Uterus (tissue), 4 donors: ENCODE data around the gene NRG4. TPM values are rescaled to one million over a fixed set of nuclear protein-coding genes. Genes with fewer than 3 reads are reported as not detected.
"Not testable (repeated sequence)": the region's sequence is repeated elsewhere in the genome, so short reads cannot be mapped to it uniquely, and the experiment has no call there.

Experiments used
- DNase-seq, 2 donors: peaks; one replicate each; pipeline ENCODE4 v3.0.0-alpha.2; 2019 to 2020
- H3K27ac ChIP-seq, 2 donors: fragments of 200-600 bp; sonication (generic); 1 replicate in 1 of 2; 2 replicates in 1 of 2; pipeline ENCODE4 v1.5.1; 2016 to 2018
- H3K27me3 ChIP-seq, 2 donors: fragments of 200-600 bp; sonication (generic); one replicate each; pipeline ENCODE4 v1.5.1; 2018 to 2019; ENCODE audit warnings: control low read depth in 1 of 2
- H3K36me3 ChIP-seq, 2 donors: fragments of 200-600 bp; sonication (generic); one replicate each; pipeline ENCODE4 v1.5.1; 2019; ENCODE audit warnings: control low read depth in 1 of 2
- H3K4me1 ChIP-seq, 2 donors: fragments of 200-600 bp; sonication (generic); one replicate each; pipeline ENCODE4 v1.5.1; 2018 to 2019; ENCODE audit warnings: control low read depth in 1 of 2
- H3K4me3 ChIP-seq, 2 donors: fragments of 200-600 bp; sonication (generic); 1 replicate in 1 of 2; 2 replicates in 1 of 2; pipeline ENCODE4 v1.5.1; 2018 to 2019; ENCODE audit warnings: mild to moderate bottlenecking in 1 of 2
- H3K9me3 ChIP-seq, 2 donors: fragments of 200-600 bp; sonication (generic); one replicate each; pipeline ENCODE4 v1.5.1; 2019; ENCODE audit warnings: control low read depth in 1 of 2
- CTCF ChIP-seq, 4 experiments: fragments of 200-600 bp in 2 of 4; fragments of 450-650 bp in 2 of 4; sonication (generic) in 2 of 4; IDR thresholded peaks; one replicate each; pipeline ENCODE4 v1.5.1; 2016 to 2019; ENCODE audit warnings: antibody characterized with exemption in 4 of 4, mild to moderate bottlenecking in 2 of 4, moderate library complexity in 1 of 4
- POLR2A ChIP-seq, 2 donors: fragments of 450-650 bp; IDR thresholded peaks; one replicate each; pipeline ENCODE4 v1.6.1; 2016; ENCODE audit warnings: antibody characterized with exemption in 2 of 2, mild to moderate bottlenecking in 1 of 2, moderate library complexity in 1 of 2
- intact Hi-C: fragments of 100-400 bp; cut with DNase I; formaldehyde crosslinking; loops from one replicate; pipeline ENCODE4 v1.15.1; 2023; ENCODE audit warnings: low total_unique reads
- total RNA-seq, 4 donors: library from RNA; depleted of rRNA in 3 of 4; stranded (reverse); fragments of >200 nt in 3 of 4; gene quantifications; one replicate each; pipeline versions ENCODE4 v1.1.0 to v1.2.4, GENCODE V29; 2014 to 2023
- donor health status: DM: yes; HTN: yes; CAD: no.

NRG4 gene
- total RNA-seq, 4 donors from 2014 or later, result 0.21 TPM; not detected in 3

- intact Hi-C loops, result no loop called here
- Histone ChIP-seq H3K36me3 (no peaks in the 10 kb centered on the region), H3K4me1 (no peaks in the 10 kb centered on the region), H3K9me3 (no peaks in the 10 kb centered on the region), H3K27ac (no peak overlapping the region), H3K4me3 (no peak overlapping the region), H3K27me3 (no peaks in the 10 kb centered on the region)
- no peak for TF ChIP-seq CTCF (IDR thresholded peaks at IDR 0.05)
- TF ChIP-seq POLR2A (IDR thresholded peaks at IDR 0.05), result no peak
- no peak for DNase-seq
These were observed 92.1 kb downstream of the NRG4 start for GRCh38 chr15:75920079-75920478.

GRCh38 chr15:75918135-75918534 is 94.1 kb downstream of the NRG4 start:
- no peaks in the 10 kb centered on the region for H3K27me3 ChIP-seq
- TF ChIP-seq POLR2A (IDR thresholded peaks at IDR 0.05), result no peak
- no peak for TF ChIP-seq CTCF (IDR thresholded peaks at IDR 0.05)
- intact Hi-C loops, result no loop called here
- no peaks in the 10 kb centered on the region for H3K36me3 ChIP-seq
- H3K4me3 ChIP-seq, result no peak overlapping the region
- H3K9me3 ChIP-seq, result no peaks in the 10 kb centered on the region
- H3K27ac ChIP-seq, result no peak overlapping the region
- H3K4me1 ChIP-seq, result no peaks in the 10 kb centered on the region
- DNase-seq, result no peak

- no peak overlapping the region for H3K27ac ChIP-seq
- no peaks in the 10 kb centered on the region for H3K36me3 ChIP-seq
These were observed 95.2 kb downstream of the NRG4 start for GRCh38 chr15:75916978-75917377.

GRCh38 chr15:75910355-75910754 is 101.9 kb downstream of the NRG4 start:
- H3K9me3 ChIP-seq, DNase-seq, H3K4me1 ChIP-seq, H3K27me3 ChIP-seq, intact Hi-C loops, H3K27ac ChIP-seq, H3K36me3 ChIP-seq, H3K4me3 ChIP-seq: not testable (repeated sequence)

More at GRCh38 chr15:75916978-75917377, 95.2 kb downstream of the NRG4 start:
- no peaks in the 10 kb centered on the region for H3K9me3 ChIP-seq
- no peak overlapping the region for H3K4me3 ChIP-seq
- TF ChIP-seq POLR2A (IDR thresholded peaks at IDR 0.05) (no peak), CTCF (IDR thresholded peaks at IDR 0.05) (no peak)
- H3K27me3 ChIP-seq, result no peaks in the 10 kb centered on the region
- H3K4me1 ChIP-seq, result no peaks in the 10 kb centered on the region
- intact Hi-C loops, result no loop called here
- DNase-seq, result no peak

- H3K4me3 ChIP-seq, result no peak overlapping the region
- no peaks in the 10 kb centered on the region for H3K9me3 ChIP-seq
- intact Hi-C loops, result no loop called here
- TF ChIP-seq CTCF (IDR thresholded peaks at IDR 0.05) (no peak), POLR2A (IDR thresholded peaks at IDR 0.05) (no peak)
- no peaks in the 10 kb centered on the region for H3K36me3 ChIP-seq
- H3K27me3 ChIP-seq, result no peaks in the 10 kb centered on the region
- no peaks in the 10 kb centered on the region for H3K4me1 ChIP-seq
- no peak for DNase-seq
- H3K27ac ChIP-seq, result no peak overlapping the region
These were observed 107.0 kb downstream of the NRG4 start for GRCh38 chr15:75905231-75905630.
